ENCODE results near the gene CEP295NL.
"Not testable (repeated sequence)": the region's sequence is repeated elsewhere in the genome, so short reads cannot be mapped to it uniquely, and the experiment has no call there.

DNA sequence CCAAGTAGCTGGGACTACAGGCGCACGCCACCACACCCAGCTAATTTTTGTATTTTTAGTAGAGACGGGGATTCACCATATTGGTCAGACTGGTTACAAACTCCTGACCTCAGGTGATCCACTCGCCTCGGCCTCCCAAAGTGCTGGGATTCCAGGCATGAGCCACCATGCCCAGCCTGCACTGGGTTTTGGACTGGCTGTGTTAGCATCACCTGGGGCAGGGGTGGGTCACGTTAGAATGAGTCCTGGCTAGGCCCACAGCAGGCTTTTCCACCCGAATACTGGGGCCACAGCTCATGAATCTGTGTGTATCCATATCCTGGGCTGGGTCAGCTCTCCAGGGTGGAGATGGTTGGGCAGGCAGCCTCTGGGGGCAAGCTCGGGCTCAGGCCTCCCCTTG, 770 bp downstream of the CEP295NL start:
- TF ChIP-seq CTCF (IDR thresholded peaks at IDR 0.05); POLR2AphosphoS5 (IDR thresholded peaks at IDR 0.05; ENCODE audit: insufficient read depth in 1 of 2, low read depth in 1 of 2): not testable (repeated sequence)

Data from vagina (tissue), 2 donors.